Mesothelial cell of epicardium (in vitro differentiated cells): Measurements from ENCODE around the gene OLA1. TPM values are rescaled to one million over a fixed set of nuclear protein-coding genes. Genes with fewer than 3 reads are reported as not detected.

Experiments
- DNase-seq, 2 experiments: peaks; one replicate each; pipeline ENCODE4 v3.0.0; 2021; ENCODE audit warnings: low spot score in 2 of 2; ENCODE audit not compliant: unreplicated experiment in 2 of 2
- H3K27ac Mint-ChIP-seq: 2 replicates; pipeline ENCODE4 v1.8.0; 2021; ENCODE audit warnings: mixed read lengths
- H3K27me3 Mint-ChIP-seq: 2 replicates; pipeline ENCODE4 v1.8.0; 2021; ENCODE audit warnings: low read depth, mixed read lengths
- H3K36me3 Mint-ChIP-seq: 2 replicates; pipeline ENCODE4 v1.8.0; 2021; ENCODE audit warnings: mixed read lengths
- H3K4me1 Mint-ChIP-seq: 2 replicates; pipeline ENCODE4 v1.8.0; 2021; ENCODE audit warnings: mixed read lengths
- H3K4me3 Mint-ChIP-seq: 2 replicates; pipeline ENCODE4 v1.8.0; 2021; ENCODE audit warnings: mild to moderate bottlenecking, moderate library complexity, mixed read lengths
- H3K9me3 Mint-ChIP-seq: 2 replicates; pipeline ENCODE4 v1.8.0; 2021; ENCODE audit warnings: mixed read lengths
- CTCF ChIP-seq: fragments of 200-600 bp; sonication (generic); IDR thresholded peaks from one replicate; pipeline ENCODE4 v1.5.0; 2021; ENCODE audit warnings: antibody characterized with exemption; ENCODE audit not compliant: unreplicated experiment
- total RNA-seq: library from RNA; stranded (reverse); gene quantifications from 3 replicates; pipeline ENCODE4 v1.2.1, GENCODE V29; 2021

Gene OLA1
- total RNA-seq, 1 donor from 2014 or later = 87.3 TPM

GRCh38 chr2:174217869-174218268, 30.5 kb downstream of the OLA1 start:
- TF ChIP-seq CTCF = no peak
- no peaks in the 10 kb centered on the region for H3K9me3 Mint-ChIP-seq
- no peaks in the 10 kb centered on the region for H3K36me3 Mint-ChIP-seq
- no peak for DNase-seq
- no peaks in the 10 kb centered on the region for H3K27me3 Mint-ChIP-seq
- H3K27ac Mint-ChIP-seq = no peak overlapping the region
- no peak overlapping the region for H3K4me3 Mint-ChIP-seq
- no peaks in the 10 kb centered on the region for H3K4me1 Mint-ChIP-seq

GRCh38 chr2:174211954-174212353, 36.4 kb downstream of the OLA1 start:
- Mint-ChIP-seq H3K4me3 (no peak overlapping the region), H3K4me1 (peaks cover 3% of the 10 kb centered on the region), H3K27ac (no peak overlapping the region), H3K36me3 (no peaks in the 10 kb centered on the region), H3K9me3 (no peaks in the 10 kb centered on the region), H3K27me3 (no peaks in the 10 kb centered on the region)
- no peak for DNase-seq
- TF ChIP-seq CTCF = no peak

GRCh38 chr2:174210862-174211261, 37.5 kb downstream of the OLA1 start:
- H3K27ac Mint-ChIP-seq = no peak overlapping the region
- TF ChIP-seq CTCF = no peak
- no peaks in the 10 kb centered on the region for H3K9me3 Mint-ChIP-seq
- H3K27me3 Mint-ChIP-seq = no peaks in the 10 kb centered on the region
- DNase-seq = no peak
- H3K4me3 Mint-ChIP-seq = no peak overlapping the region
- H3K4me1 Mint-ChIP-seq = peaks cover 3% of the 10 kb centered on the region
- H3K36me3 Mint-ChIP-seq = no peaks in the 10 kb centered on the region

- Mint-ChIP-seq H3K36me3 (no peaks in the 10 kb centered on the region), H3K27ac (no peak overlapping the region), H3K9me3 (no peaks in the 10 kb centered on the region), H3K27me3 (no peaks in the 10 kb centered on the region), H3K4me1 (peaks cover 3% of the 10 kb centered on the region), H3K4me3 (no peak overlapping the region)
- TF ChIP-seq CTCF = no peak
- no peak for DNase-seq
Measured at GRCh38 chr2:174209325-174209724, 39.0 kb downstream of the OLA1 start.

GRCh38 chr2:174208026-174208425, 40.3 kb downstream of the OLA1 start:
- H3K36me3 Mint-ChIP-seq = no peaks in the 10 kb centered on the region
- no peaks in the 10 kb centered on the region for H3K27me3 Mint-ChIP-seq
- DNase-seq = no peak
- H3K4me3 Mint-ChIP-seq = no peak overlapping the region
- no peaks in the 10 kb centered on the region for H3K9me3 Mint-ChIP-seq
- no peak overlapping the region for H3K27ac Mint-ChIP-seq
- TF ChIP-seq CTCF = no peak
- H3K4me1 Mint-ChIP-seq = peaks cover 3% of the 10 kb centered on the region

- H3K27ac Mint-ChIP-seq = no peak overlapping the region
- no peaks in the 10 kb centered on the region for H3K36me3 Mint-ChIP-seq
- peaks cover 3% of the 10 kb centered on the region for H3K4me1 Mint-ChIP-seq
- no peaks in the 10 kb centered on the region for H3K9me3 Mint-ChIP-seq
- no peak for TF ChIP-seq CTCF
- H3K27me3 Mint-ChIP-seq = no peaks in the 10 kb centered on the region
- no peak overlapping the region for H3K4me3 Mint-ChIP-seq
- DNase-seq = no peak
Measured at GRCh38 chr2:174205562-174205961, 42.8 kb downstream of the OLA1 start.
